ENCODE results near the gene PSMA2.

Gene PSMA2

DNA sequence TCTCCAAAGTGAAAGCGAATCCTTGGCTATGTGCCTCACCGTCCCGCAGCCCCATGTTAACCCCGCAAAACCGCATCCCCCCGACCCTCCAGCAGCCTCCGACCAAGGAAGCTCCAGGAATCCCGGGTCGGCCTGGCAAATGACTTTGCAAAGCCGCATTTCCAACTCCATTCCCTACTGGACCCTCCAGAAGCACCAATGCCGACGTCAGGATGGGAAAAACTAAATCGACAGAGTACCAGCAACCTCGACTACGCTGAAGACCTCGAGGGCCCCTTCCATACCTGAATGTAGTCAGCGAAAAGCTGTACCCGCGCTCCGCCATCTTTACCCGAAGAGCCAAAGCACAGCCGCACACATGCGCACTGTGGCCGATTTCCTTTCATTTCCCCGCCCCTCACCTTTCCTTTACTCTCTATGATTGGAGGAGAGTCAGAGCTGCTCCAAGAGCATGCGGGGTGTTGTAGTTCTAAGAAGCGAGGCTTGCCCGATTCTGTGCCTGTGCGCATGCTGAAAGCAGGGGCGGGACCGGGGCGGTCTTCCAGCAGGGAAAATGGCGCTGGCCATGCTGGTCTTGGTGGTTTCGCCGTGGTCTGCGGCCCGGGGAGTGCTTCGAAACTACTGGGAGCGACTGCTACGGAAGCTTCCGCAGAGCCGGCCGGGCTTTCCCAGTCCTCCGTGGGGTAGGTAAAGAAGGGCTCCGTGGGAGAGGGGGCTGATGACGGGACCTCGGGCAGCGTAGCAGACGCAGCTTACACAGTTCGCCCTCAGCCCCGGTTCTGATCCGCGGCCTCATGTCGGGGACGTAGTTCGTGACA lies at the start of gene PSMA2, which contains the start of gene MRPL32:
TSS of gene PSMA2 (minus strand) at position 341 of the 818 bp plus-strand sequence. CDS start at position 325, 16 bp downstream.
TSS of gene MRPL32 (plus strand) at position 543 of the 818 bp plus-strand sequence. CDS start at position 554, 11 bp downstream.
- peak; percentile 91 to 94 for DNase-seq

DNA sequence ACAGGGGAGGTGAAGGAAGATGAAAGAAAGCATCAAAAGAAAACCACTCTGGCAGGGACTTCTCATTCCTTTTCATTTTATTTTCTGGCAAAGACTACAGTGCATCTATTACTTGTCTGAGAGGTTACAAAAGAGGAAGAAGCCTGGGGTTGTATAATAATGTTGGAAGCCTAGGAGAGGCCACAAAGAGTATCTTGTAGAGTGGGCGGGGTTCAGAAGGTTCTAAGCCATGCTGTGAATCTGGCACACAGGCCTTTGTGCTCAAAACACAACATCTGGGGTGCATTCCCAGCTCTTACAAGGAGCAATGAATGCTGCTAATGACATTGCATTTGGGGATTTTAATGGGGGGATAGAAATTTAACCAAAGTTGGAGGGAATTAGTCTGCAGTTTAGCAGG lies 49.6 kb upstream of the PSMA2 start:
- DNase-seq, result no peak

DNA sequence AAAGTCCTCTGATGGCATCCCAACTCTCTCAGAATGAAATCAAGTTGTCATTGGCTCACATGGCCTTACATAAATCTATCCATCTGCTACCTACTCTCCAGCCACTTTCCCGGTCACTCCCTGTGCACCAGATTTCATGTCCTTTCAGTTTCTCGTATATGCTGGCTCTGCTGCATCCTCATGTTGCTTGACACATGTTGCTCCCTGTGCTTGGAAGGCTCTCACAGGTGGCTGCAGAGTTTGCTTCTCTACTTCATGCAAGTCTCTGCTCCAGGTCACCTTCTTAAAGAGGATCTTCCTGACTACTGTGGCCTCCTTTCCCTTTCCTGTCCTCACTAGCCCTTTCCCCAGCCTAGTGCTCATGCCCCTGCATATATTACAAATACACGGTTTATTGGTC lies 48.5 kb upstream of the PSMA2 start:
- DNase-seq, result no peak

DNA sequence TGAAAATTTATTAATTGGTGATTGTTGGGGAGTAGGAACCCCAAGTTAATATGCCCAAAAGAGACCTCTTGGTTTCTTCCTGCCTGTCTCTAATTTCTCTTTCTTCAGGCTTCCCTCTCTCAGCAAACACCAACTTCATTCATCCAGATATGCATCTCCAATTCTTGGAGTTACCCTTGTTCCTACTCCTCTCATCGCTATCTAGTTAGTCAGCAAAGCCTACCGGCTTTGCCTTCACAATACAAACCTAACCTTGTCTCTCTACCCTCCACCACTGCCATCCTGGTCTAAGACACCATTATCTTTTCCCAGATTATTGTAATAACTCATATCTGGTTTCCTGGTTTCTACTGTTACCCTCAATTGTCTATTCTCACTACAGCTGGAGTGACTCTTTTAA lies 48.1 kb upstream of the PSMA2 start:
- DNase-seq, result no peak

DNA sequence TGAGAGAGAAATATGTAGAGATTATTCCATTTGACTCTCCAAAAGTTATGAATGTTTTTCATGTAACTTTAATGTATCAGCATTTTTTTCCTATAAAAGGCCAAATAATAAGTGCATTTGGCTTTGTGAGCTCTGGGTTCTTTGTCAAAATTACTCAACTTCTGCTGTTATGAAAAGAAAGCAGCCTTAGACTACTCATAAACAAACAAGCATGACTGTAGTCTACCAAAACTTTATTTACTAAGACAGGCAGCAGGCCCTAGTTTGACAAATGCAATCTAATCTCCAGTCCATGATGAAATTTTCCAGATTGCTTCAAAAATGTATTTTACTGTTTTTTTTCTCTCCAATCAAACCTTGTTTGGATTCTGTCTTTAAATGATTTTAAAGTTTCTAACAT lies 46.5 kb upstream of the PSMA2 start:
- no peak for DNase-seq

DNA sequence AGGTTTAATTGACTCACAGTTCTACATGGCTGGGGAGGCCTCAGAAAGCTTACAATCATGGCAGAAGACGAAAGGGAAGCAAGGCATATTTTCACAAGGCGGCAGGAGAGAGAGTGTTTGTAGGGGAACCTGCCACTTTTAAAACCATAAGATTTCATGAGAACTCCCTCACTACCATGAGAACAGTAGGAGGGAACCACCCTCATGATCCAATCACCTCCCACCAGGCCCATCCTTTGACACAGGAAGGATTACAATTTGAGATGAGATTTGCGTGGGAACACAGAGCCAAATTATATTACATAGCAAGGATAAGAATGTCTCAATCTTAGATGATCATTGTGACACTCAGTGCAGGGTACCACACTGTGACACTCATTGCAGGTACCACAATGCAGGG lies 44.4 kb upstream of the PSMA2 start:
- DNase-seq, result no peak

DNA sequence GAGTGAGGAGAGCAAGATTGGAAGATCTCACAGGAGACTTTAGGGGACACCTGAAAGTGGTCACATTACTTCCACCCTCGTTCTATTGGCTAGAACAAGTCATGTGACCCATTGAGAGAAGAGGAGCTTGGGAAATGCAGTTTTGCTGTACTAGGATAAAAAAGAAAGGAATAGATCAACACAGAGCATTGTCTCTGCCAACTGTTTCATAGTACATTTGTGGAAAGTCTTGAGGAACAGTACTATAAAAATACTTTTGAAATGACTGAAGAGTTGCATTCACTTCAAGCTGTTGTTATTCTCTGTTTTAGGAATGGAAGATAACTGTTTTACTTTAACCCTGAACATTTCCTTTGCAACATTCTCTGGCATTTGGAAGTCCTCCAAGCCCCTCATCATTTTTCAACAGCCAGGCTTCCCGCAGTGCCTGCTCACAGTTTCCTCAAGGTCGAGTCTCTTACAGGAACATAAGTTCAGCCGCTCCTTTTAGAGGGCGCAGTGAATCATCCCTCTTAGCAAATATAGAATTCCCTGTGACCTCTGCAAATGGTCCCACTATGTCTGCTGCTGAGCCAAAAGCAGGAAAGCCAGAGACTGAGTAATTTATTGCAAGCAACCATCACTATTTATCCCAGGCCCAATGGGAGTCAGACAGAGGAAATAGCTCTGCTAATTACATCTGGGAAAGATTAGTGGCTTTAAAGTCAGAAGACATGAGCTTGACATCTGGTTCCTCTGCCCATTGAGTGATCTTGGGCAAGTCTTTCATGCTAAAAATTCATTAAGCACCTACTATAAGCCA lies 40.9 kb upstream of the PSMA2 start:
- DNase-seq, result no peak

DNA sequence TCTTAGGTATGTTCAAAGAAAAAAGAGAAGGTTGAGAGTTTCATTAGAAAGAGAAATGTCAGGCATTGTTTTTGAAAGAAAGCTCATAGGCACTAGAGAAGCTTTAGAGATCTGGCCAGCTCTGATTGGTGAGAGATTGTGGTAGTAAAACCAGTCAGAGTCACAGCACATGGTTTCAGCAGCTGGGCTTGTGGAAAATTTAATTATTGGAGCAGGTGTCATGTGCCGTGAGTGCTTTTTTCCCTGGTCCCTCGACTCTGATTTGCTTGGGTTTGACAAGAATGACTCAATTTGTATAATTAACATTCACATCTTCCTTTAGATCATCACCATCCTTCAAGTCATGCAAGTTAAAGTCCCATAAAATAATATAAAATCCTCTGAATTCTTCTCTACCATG lies 35.4 kb upstream of the PSMA2 start:
- DNase-seq, result no peak

DNA sequence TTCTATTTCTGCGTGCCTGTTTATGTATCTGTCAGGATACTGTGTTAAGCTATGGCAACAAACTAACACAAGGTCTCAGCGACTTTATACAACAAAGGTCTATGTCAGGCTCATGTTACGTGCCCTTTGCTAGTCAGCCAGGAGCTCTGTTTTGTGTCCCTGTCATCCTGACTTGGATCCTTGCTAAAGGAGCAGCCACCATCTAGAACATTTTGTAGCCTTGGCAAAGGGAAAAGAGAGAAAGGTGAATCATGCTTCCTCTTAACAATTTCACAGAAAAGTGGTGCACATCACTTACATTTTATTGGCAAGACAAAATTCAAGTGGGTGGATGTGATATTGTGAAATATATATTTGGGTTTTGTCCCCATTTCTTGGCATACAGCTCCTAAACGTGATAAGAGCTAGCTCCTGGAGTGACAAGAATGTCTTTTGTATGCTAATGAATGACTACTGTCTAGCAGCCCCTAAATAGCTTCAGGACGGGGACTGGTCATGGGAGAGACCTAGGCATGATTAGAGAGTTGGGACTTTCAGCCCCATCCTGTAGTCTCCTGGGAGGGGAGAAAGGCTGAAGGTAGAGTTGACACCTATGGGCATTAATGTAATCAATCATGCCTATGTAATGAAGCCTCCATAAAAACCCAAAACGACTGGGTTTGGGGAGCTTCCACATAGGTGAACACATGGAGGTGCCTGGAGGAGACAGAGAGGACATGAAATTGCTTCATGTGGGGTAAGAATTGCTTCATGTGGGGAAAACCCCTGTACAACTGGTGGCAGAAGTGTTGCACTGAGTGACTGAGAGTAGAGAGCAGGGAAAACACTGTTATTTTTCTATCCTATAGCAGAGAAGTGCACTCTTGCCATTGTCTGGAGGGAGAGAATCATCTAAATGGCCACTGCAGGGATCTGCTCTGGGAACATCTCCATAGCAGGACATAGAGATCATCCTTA lies 33.2 kb upstream of the PSMA2 start:
- no peak for DNase-seq

DNA sequence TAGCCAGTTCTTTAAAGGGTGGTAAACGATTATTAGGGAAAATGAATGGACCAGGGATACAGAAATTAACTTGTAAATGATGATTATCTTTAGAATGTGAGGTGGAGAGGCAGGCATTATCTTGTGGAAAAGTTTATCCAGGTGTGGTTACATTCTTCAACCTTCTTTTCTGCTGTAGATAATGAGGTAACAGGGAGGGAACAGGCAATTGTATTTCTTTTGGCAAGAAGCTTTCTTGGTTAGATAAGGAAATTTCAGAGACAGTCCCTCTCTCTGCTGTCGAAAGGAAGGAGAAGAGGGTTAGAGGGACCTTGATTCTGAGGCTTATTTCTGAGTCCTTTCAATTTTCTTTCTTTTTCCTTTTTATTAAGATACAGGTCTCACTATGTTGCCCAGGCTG lies 32.3 kb upstream of the PSMA2 start:
- no peak for DNase-seq

DNA sequence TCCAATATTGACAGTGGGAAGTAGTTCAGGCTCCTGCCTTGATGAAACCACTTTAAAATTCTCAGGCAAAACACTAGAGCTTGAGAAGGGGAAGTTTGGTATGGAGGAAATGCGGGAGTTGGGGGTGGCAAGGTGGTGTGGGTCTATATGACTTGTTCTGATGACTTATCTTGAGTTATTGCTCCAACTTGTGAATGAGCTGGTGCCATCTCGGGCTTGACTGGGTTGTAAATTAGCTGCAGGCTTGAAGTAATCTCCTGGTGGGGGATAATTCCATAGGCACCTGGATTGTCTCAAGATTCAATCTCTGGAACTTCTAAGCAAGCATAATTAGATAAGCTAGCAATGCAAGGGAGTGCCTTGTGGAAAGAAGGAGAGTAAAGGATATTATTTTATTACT lies 29.2 kb upstream of the PSMA2 start:
- DNase-seq, result no peak

DNA sequence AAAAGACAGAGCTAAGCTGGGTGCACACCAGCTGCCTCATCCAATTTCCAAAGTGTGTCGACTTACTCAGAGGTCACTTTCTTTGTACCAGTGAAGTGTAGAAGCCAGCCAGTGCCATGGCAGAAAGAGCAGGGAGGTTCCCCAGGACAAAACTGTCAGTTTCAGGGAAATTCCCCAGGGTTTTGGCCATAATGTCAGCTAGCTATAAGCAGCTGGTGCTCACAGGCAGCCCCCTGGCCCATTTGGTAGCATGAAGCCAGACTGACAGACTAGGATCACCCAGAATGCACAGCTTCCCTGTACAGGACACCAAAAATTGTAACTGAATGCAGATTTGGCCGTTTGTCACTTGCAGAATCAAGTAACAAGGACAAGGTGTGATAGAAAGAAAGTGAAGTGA lies 28.8 kb upstream of the PSMA2 start:
- no peak for DNase-seq

DNA sequence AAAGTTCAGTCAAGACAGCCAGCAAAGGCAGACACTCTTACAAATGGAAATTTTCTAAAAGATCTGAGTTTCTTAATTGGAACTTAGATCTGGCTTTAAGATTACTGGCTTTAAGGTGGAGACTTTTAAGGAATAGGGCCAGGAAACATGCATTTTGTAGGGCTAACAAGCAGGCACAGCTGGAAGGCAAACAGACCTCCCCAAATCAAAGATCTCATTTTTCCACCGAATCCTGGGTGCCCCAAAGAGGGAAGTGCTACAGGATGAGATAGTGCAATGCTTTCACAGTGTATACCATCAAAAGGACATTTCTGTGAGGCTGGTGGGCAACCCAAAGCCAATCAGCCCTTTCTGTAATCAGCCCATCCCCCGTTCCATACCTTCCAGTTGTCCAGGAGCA lies 27.6 kb upstream of the PSMA2 start:
- DNase-seq, result no peak

DNA sequence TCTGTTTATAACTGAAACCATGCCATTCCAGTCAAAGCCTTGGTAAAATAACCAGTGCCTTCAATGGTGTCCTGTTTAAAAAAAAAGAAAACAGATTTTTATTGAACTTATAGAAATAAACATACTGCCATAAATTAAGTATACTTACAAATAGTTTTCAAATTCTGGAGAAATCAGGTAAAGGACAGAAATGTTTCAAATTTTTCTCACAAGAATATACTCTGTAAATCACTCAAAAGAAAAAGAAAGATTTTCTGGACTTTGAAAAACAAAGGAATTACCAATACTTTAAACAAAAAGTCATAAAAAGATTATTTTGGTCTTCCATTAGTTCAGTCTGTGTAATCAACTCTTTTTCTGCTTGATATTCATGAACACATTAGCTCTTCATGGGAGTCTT lies 24.1 kb upstream of the PSMA2 start:
- DNase-seq, result no peak

DNA sequence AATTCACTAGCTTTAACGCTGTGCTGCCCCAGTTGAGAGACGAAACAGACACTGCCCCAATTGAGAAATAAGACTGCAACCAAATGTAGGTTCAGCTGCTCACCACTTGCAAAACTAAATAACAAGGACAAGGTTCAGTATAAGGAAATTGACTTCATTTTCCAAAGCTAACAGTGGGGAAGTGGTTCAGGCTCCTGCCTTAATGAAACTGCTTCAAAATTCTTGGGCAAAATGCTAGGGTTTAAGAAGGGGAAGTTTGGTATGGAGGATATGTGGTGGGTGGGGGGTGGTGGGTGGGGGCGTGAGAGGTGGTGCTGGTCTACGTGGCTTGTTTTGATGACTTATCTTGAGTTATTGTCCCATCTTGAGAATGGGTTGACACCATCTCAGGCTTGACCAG lies 22.0 kb upstream of the PSMA2 start:
- DNase-seq, result no peak

DNA sequence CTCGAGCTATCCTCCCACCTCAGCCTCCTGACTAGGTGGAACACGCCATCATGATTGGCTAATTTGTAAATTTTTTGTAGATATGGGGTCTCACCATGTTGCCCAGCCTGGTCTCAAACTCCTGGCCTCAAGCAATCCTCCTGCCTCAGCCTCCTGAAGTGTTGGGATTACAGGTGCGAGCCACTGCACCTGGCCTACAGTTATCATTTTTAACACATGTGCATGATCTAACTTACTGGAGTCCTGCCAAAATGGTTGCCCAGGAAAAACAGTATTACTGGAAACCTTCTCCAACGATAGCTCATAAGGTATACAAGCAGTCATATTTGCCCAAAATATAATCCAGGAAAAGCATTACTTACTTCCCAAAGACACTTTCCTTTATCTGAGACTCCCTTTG lies 20.4 kb upstream of the PSMA2 start:
- no peak for DNase-seq

DNA sequence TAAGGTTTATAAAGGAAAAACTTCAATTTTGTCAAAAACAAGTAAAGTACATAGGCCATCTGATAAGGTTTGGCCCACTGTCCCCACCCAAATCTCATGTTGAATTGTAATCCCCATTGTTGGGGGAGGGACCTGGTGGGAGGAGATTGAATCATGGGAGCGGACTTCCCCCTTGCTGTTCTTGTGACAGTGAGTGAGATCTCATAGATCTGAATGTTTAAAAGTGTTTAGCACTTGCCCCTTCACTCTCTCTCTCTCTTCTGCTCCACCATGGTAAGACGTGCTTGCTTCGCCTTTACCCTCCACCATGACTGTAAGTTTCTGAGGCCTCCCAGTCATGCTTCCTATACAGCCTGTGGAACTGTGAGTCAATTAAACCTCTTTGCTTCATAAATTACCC lies 18.4 kb upstream of the PSMA2 start:
- DNase-seq, result no peak

DNA sequence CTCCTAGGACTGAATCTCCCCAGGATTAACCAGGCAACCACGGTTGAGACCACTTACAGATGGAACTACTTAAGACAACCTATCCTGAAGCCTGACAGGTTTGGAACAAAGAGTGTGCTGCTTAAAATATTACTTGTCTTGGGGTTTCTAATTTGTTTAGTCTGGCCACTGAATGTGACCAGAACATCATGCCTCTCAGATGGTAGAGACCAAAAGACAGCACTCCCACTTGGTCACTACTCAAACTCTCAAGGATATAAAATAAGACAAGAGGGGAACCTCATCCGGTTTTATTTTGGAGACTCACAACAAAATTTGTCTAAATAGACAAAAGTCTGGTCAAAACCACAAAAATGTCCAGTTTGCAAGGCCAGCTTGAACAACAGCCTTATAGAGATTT lies 15.5 kb upstream of the PSMA2 start:
- DNase-seq, result no peak

DNA sequence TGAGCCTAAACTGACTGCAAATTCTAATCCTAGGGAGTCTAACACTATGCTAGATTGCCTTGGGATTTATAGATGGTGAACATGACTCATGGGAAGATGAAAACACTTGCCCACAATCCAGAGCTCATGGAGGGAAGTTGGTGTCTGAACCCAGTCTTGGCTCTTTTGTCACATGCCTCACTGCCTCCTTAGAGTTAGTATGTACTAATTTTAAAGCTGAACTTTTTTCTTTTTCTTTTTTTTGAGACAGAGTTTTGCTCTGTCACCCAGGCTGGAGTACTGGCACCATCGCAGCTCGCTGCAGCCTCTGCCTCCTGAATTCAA lies 14.6 kb upstream of the PSMA2 start:
- no peak for DNase-seq

DNA sequence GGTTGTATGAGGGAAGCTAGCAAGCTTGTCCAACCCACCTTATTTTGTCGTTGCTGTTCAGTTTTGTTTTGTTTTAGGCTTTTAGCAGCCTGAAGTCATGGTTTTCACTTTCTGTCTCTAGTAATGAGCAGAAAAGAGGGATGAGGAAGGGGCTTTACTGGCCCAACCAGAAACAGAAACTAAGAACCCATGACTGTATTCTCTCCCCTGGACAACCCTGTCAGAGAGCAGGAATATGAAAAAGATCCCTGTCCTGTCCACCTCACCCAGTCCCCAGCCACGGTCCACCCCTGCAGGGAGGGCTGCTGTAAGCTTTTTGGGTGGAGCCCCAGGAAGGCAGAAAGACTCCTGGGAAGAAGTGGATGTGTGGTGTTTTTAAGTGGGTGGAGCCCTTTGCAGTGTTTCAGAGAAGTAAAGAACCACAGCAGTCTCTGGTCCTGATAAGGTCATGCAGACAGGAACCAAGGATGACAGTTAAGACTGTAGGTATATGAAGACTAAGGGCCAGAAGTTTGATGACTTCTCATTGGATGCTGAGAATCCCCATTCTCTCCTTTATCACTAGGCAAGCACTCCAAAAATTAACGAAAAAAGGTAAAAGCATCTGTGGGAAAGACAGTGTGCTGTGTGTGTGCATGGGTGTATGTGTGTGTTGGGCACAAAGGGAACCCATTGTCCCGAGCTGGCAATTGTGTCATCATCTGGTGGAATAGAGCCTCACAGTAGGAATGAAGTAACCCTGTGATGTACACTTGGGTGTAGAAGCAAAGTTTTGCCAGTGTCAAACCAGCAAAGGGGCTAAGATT lies 14.1 kb upstream of the PSMA2 start:
- no peak for DNase-seq

DNA sequence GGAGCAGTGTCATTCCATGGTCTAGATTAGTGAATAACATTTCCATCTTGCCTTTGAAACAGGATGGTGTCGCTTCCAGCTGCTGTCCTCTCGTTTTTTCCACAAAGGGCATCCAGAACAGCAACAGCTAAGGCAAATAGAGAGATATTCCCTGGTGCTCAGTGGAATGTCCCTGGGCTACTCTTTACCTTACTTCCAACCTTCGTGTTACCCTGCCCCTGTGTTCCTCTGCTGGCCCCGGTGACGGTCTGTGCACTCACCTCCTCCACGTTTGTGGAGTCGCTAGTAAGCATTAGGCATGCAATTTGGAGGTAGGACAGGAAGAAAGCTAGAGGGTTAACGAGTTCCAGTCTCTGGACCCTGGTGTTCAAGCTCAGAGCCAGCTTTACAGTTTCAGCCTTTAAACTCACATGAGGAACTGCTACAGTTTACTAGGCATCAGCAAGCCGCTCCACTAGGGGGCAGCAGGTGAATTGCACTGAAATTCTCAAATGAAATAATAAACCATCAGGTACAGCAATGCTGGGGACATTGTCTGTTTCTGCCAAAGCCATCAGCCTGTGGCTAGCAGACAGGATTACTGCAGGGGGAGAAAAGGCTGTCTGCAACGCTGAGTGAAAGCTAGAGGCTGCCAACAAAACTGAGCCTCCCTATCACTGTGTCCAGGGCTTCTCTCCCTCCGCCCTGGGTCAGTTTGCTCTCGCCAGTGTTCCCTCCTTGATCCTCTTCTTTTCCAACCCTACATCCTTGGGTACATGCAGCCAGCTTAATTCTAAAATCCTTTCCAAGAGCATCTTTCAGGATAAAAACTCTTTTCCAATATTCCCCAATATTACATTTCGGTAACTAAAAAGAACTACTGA lies 9.2 kb upstream of the PSMA2 start:
- peak; percentile 84 to 85 for DNase-seq

All from activated CD4-positive, alpha-beta T cell treated with anti-CD3 and anti-CD28 coated beads, Interleukin-2, amount 50 U/mL, for 48 hours (primary cell).